Caco-2 (cell line): Measurements from ENCODE around the gene SP100. TPM values are rescaled to one million over a fixed set of nuclear protein-coding genes. Genes with fewer than 3 reads are reported as not detected.

Experiments
- BruUV-seq: library from RNA; stranded (reverse); fragments of 400-500 nt; replicated peaks from 2 replicates; lab custom pipeline; 2021; lab: Mats Ljungman, UMichigan
- CTCF ChIA-PET: fragments of 300-600 bp; sonication (Branson Sonifier 250); formaldehyde crosslinking; loops from one replicate; lab custom pipeline; 2022; ENCODE audit warnings: antibody characterized with exemption; lab: Charles Lee
- POLR2A ChIA-PET: fragments of 300-600 bp; sonication (Branson Sonifier 250); formaldehyde crosslinking; loops from one replicate; lab custom pipeline; 2022; ENCODE audit warnings: antibody characterized with exemption; lab: Charles Lee
- DNase-seq, 2 experiments: peaks; one replicate each; pipeline versions ENCODE4 v3.0.0 to v3.0.0-alpha.2; 2020 to 2022
- H3K27me3 ChIP-seq: replicated peaks from 2 replicates; pipeline ENCODE4 v1.6.0; 2011; ENCODE audit warnings: low read length; ENCODE audit not compliant: control insufficient read depth, insufficient read depth
- H3K36me3 ChIP-seq: 2 replicates; pipeline ENCODE4 v1.5.1; 2011; ENCODE audit warnings: low read length; ENCODE audit not compliant: control insufficient read depth, insufficient read depth
- H3K4me1 ChIP-seq: fragments of 250-450 bp; sonication (Bioruptor Pico); 2 replicates; pipeline ENCODE4 v1.5.1; 2020; ENCODE audit warnings: mild to moderate bottlenecking
- H3K4me3 ChIP-seq: 2 replicates; pipeline ENCODE4 v1.5.1; 2011; ENCODE audit warnings: low read depth, mild to moderate bottlenecking, control low read depth, low read length
- H3K9me3 ChIP-seq: fragments of 250-450 bp; sonication (Bioruptor Pico); 2 replicates; pipeline ENCODE4 v1.5.1; 2020; ENCODE audit warnings: mild to moderate bottlenecking, moderate library complexity
- H3K27ac Mint-ChIP-seq: one replicate; pipeline ENCODE4 v1.8.0; 2022; ENCODE audit warnings: mixed read lengths; ENCODE audit not compliant: unreplicated experiment
- H3K27me3 Mint-ChIP-seq: one replicate; pipeline ENCODE4 v1.8.0; 2022; ENCODE audit warnings: mixed read lengths; ENCODE audit not compliant: insufficient read depth, unreplicated experiment
- H3K36me3 Mint-ChIP-seq: one replicate; pipeline ENCODE4 v1.8.0; 2022; ENCODE audit warnings: mild to moderate bottlenecking, mixed read lengths; ENCODE audit not compliant: insufficient read depth, unreplicated experiment
- H3K4me1 Mint-ChIP-seq: one replicate; pipeline ENCODE4 v1.8.0; 2022; ENCODE audit warnings: low read depth, mixed read lengths; ENCODE audit not compliant: unreplicated experiment
- H3K4me3 Mint-ChIP-seq: one replicate; pipeline ENCODE4 v1.8.0; 2022; ENCODE audit warnings: mild to moderate bottlenecking, moderate library complexity, mixed read lengths; ENCODE audit not compliant: unreplicated experiment
- H3K9me3 Mint-ChIP-seq: one replicate; pipeline ENCODE4 v1.8.0; 2022; ENCODE audit warnings: mixed read lengths; ENCODE audit not compliant: unreplicated experiment
- intact Hi-C: fragments of 100-400 bp; cut with micrococcal nuclease; formaldehyde crosslinking; loops from one replicate; pipeline ENCODE4 v1.10.0; 2022; ENCODE audit not compliant: unreplicated experiment
- total RNA-seq: library from RNA; stranded (reverse); gene quantifications from 2 replicates; pipeline ENCODE4 v1.2.3, GENCODE V29; 2022
- TF ChIP-seq, protein P1 (sequence below), 2 experiments: fragments of 200-600 bp in 1 of 2; IDR thresholded peaks; 1 replicate in 1 of 2; 2 replicates in 1 of 2; pipeline versions ENCODE4 v1.5.1 to v1.8.0; 2011 to 2022; ENCODE audit warnings: antibody characterized with exemption in 1 of 2, control low read depth in 1 of 2, inconsistent platforms in 1 of 2, low read depth in 1 of 2, low read length in 1 of 2, mild to moderate bottlenecking in 1 of 2, moderate library complexity in 1 of 2; ENCODE audit not compliant: insufficient read depth in 1 of 2, severe bottlenecking in 1 of 2, unreplicated experiment in 1 of 2

The SP100 gene
- total RNA-seq, 1 experiment from 2014 or later: 7.8 TPM

DNA sequence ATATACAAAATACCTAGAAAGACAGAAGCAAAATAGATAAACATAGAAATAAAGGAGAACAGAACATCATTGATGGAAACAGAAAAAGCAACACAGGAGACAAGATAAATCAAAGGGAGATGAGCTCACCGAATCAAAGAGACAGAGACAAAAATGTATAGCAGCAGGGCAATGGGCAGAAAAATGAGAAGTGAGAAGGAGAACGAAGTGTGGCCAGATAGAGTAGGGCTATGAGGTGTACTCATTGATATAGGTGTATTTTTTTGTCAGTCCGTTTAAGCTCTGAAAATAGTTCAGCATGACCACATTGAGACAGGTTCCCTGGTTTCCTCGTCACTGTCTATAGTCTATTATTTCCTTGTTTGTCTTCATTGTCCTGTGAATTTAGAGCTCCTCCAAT is 55.1 kb downstream of the SP100 start:
- TF ChIP-seq, protein P1, sequence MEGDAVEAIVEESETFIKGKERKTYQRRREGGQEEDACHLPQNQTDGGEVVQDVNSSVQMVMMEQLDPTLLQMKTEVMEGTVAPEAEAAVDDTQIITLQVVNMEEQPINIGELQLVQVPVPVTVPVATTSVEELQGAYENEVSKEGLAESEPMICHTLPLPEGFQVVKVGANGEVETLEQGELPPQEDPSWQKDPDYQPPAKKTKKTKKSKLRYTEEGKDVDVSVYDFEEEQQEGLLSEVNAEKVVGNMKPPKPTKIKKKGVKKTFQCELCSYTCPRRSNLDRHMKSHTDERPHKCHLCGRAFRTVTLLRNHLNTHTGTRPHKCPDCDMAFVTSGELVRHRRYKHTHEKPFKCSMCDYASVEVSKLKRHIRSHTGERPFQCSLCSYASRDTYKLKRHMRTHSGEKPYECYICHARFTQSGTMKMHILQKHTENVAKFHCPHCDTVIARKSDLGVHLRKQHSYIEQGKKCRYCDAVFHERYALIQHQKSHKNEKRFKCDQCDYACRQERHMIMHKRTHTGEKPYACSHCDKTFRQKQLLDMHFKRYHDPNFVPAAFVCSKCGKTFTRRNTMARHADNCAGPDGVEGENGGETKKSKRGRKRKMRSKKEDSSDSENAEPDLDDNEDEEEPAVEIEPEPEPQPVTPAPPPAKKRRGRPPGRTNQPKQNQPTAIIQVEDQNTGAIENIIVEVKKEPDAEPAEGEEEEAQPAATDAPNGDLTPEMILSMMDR (IDR thresholded peaks at IDR 0.05; ENCODE audit: insufficient read depth in 1 of 2, low read depth in 1 of 2, low read length in 1 of 2, severe bottlenecking in 1 of 2, unreplicated experiment in 1 of 2): no peak
- Histone ChIP-seq H3K4me3 (no peak overlapping the region), H3K9me3 (no peaks in the 10 kb centered on the region), H3K4me1 (no peaks in the 10 kb centered on the region), H3K36me3 (no peaks in the 10 kb centered on the region), H3K27me3 (no peaks in the 10 kb centered on the region)
- POLR2A ChIA-PET: no interaction called here
- CTCF ChIA-PET: no interaction called here
- H3K9me3 Mint-ChIP-seq: peaks cover 7% of the 10 kb centered on the region
- no peak overlapping the region for H3K4me3 Mint-ChIP-seq
- H3K27ac Mint-ChIP-seq: no peak overlapping the region
- H3K36me3 Mint-ChIP-seq: no peaks in the 10 kb centered on the region
- DNase-seq: no peak
- H3K4me1 Mint-ChIP-seq: no peaks in the 10 kb centered on the region
- no TSS peak for BruUV-seq
- intact Hi-C loops: no loop called here
- no peaks in the 10 kb centered on the region for H3K27me3 Mint-ChIP-seq

GRCh38 chr2:230472621-230473018 is 56.6 kb downstream of the SP100 start:
- no peaks in the 10 kb centered on the region for H3K27me3 ChIP-seq
- no peak overlapping the region for H3K27ac Mint-ChIP-seq
- peaks cover 7% of the 10 kb centered on the region for H3K9me3 Mint-ChIP-seq
- no peaks in the 10 kb centered on the region for H3K4me1 Mint-ChIP-seq
- ChIA-PET POLR2A (no interaction called here), CTCF (no interaction called here)
- H3K4me3 ChIP-seq: no peak overlapping the region
- no peaks in the 10 kb centered on the region for H3K9me3 ChIP-seq
- no peaks in the 10 kb centered on the region for H3K36me3 Mint-ChIP-seq
- H3K36me3 ChIP-seq: no peaks in the 10 kb centered on the region
- no peak overlapping the region for H3K4me3 Mint-ChIP-seq
- H3K27me3 Mint-ChIP-seq: no peaks in the 10 kb centered on the region
- DNase-seq: no peak
- BruUV-seq: no TSS peak
- no peaks in the 10 kb centered on the region for H3K4me1 ChIP-seq
- intact Hi-C loops: no loop called here
- TF ChIP-seq, protein P1 (IDR thresholded peaks at IDR 0.05; ENCODE audit: insufficient read depth in 1 of 2, low read depth in 1 of 2, low read length in 1 of 2, severe bottlenecking in 1 of 2, unreplicated experiment in 1 of 2): no peak

- H3K9me3 ChIP-seq: no peaks in the 10 kb centered on the region
- Mint-ChIP-seq H3K36me3 (no peaks in the 10 kb centered on the region), H3K4me3 (no peak overlapping the region), H3K27ac (no peak overlapping the region), H3K27me3 (no peaks in the 10 kb centered on the region), H3K4me1 (no peaks in the 10 kb centered on the region), H3K9me3 (peaks cover 7% of the 10 kb centered on the region)
- H3K4me3 ChIP-seq: no peak overlapping the region
- CTCF ChIA-PET: no interaction called here
- intact Hi-C loops: no loop called here
- TF ChIP-seq, protein P1 (IDR thresholded peaks at IDR 0.05; ENCODE audit: insufficient read depth in 1 of 2, low read depth in 1 of 2, low read length in 1 of 2, severe bottlenecking in 1 of 2, unreplicated experiment in 1 of 2): no peak
- H3K36me3 ChIP-seq: no peaks in the 10 kb centered on the region
- H3K27me3 ChIP-seq: no peaks in the 10 kb centered on the region
- no peak for DNase-seq
- no TSS peak for BruUV-seq
- POLR2A ChIA-PET: no interaction called here
- no peaks in the 10 kb centered on the region for H3K4me1 ChIP-seq
These were observed 57.4 kb downstream of the SP100 start for GRCh38 chr2:230473378-230473777.
